Colonic mucosa (tissue), 4 donors: Measurements from ENCODE around the gene CALML3. TPM values are rescaled to one million over a fixed set of nuclear protein-coding genes. Genes with fewer than 3 reads are reported as not detected.

Source experiments
- DNase-seq: peaks from one replicate; pipeline ENCODE4 v3.0.0-alpha.2; 2020
- H3K27ac ChIP-seq: fragments of 200-600 bp; one replicate; pipeline ENCODE4 v1.8.0; 2021
- H3K27me3 ChIP-seq: fragments of 200-600 bp; one replicate; pipeline ENCODE4 v1.8.0; 2021
- H3K36me3 ChIP-seq: fragments of 200-600 bp; one replicate; pipeline ENCODE4 v1.8.0; 2021
- H3K4me1 ChIP-seq: fragments of 200-600 bp; one replicate; pipeline ENCODE4 v1.8.0; 2021; ENCODE audit warnings: mild to moderate bottlenecking
- H3K4me3 ChIP-seq: fragments of 200-600 bp; one replicate; pipeline ENCODE4 v1.8.0; 2021
- H3K9ac ChIP-seq, 2 donors: one replicate each; pipeline ENCODE4 v1.7.0; 2013; ENCODE audit warnings: control low read depth in 2 of 2, low read depth in 2 of 2, low read length in 2 of 2
- H3K9me3 ChIP-seq: fragments of 200-600 bp; one replicate; pipeline ENCODE4 v1.8.0; 2021
- intact Hi-C: fragments of 100-400 bp; cut with DNase I; formaldehyde crosslinking; loops from one replicate; pipeline ENCODE4 v1.14.1; 2022
- total RNA-seq, 2 donors: library from RNA; stranded (reverse); fragmentation: NEBNext Ultra II Directional in 1 of 2; extraction: Animal tissue kit (Norgen Biotek cat#: 25700) in 1 of 2; gene quantifications; one replicate each; pipeline ENCODE4 v1.2.1, GENCODE V29; 2021
- TF ChIP-seq, protein P1 (sequence below): fragments of 200-600 bp; IDR thresholded peaks from one replicate; pipeline ENCODE4 v1.8.0; 2022; ENCODE audit warnings: antibody characterized with exemption, mild to moderate bottlenecking
- donor health status: healthy.
- donor health status: DM: no; HTN: no; CAD: no.
- donor health status: DM: no; HTN: no; CAD: no.

The CALML3 gene
- total RNA-seq, 2 donors from 2014 or later, result 0.11 to 0.40 TPM

DNA sequence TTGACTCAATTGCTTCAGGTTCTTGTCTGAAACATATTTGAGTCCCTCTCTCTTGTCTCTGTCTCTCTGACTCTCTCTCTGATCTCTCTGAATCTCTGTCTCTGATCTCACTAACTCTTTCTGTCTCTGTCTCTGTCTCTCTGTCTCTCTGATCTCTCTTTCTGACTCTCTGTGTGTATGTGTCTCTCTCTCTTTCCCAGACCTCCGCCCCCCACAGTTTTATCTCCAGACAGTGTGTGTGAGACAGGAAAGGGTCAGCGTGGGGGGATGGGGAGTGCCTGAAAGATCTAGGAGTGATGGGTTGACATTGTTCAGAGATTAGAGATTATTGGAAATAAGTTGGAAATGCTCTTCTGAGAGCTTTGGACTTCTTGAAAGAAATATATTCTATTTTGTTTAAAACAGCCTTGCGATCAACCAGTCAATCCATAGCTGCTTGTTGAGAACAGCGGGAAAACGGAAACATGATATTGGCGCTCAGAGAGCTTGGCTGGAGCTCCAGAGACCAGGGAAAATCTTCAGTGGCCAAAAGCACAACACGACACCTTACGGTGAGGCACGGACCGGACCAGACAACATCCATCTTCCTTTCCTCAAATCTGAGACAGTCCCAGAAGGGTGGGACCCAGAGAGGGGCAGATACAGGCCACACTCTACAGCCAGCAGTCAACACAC is 35.5 kb downstream of the CALML3 start:
- no peak for DNase-seq
- Histone ChIP-seq H3K27me3 (no peaks in the 10 kb centered on the region), H3K36me3 (no peaks in the 10 kb centered on the region), H3K4me1 (no peaks in the 10 kb centered on the region), H3K4me3 (no peak overlapping the region), H3K9ac (no peak overlapping the region), H3K27ac (no peak overlapping the region), H3K9me3 (no peaks in the 10 kb centered on the region)
- intact Hi-C loops, result no loop called here
- TF ChIP-seq, protein P1, sequence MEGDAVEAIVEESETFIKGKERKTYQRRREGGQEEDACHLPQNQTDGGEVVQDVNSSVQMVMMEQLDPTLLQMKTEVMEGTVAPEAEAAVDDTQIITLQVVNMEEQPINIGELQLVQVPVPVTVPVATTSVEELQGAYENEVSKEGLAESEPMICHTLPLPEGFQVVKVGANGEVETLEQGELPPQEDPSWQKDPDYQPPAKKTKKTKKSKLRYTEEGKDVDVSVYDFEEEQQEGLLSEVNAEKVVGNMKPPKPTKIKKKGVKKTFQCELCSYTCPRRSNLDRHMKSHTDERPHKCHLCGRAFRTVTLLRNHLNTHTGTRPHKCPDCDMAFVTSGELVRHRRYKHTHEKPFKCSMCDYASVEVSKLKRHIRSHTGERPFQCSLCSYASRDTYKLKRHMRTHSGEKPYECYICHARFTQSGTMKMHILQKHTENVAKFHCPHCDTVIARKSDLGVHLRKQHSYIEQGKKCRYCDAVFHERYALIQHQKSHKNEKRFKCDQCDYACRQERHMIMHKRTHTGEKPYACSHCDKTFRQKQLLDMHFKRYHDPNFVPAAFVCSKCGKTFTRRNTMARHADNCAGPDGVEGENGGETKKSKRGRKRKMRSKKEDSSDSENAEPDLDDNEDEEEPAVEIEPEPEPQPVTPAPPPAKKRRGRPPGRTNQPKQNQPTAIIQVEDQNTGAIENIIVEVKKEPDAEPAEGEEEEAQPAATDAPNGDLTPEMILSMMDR, result no peak

DNA sequence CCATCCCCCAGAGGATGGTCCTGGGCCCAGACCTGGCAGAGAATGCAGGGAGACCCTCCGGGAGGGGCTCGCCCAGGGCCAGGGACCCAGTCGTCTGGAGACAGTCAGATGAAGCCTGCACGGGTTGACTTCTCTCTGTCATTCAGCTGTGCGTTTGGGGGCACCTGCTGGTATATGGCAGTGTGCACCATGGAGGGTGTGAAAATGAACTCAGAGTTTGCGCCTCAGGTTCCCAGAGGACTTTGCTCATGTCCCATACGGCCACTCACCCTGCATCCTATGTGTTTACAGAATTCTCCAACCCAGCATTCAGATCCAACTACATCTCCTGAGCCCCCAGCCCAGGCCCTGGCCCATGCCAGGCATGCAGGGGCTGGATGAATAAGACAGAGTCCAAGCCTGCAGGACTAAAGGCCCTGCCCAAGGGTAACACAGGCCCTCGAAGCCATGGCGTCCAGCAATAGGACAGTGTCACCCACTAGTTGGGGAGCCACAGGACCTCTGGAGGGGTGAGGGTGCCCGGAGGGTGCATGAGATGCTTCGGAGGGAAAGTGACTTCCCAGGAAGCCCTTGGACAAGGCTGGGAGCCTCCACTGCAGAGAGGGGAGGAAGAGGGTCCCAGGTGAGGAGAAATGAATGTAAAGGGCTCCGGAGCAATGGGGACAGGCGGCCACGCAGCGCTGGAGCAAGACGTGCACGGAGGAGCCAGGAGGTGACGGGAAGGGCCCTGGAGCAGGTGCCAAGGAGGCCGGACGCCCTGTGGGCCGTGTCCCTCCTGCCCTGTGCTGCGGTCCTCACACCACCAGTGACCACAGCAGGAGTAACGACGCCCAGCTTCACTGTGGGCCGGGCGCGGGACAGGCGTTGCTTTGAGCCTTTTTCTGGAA is 36.3 kb downstream of the CALML3 start:
- Histone ChIP-seq H3K9ac (no peak overlapping the region), H3K4me1 (no peaks in the 10 kb centered on the region), H3K4me3 (no peak overlapping the region), H3K27me3 (no peaks in the 10 kb centered on the region), H3K36me3 (no peaks in the 10 kb centered on the region), H3K9me3 (no peaks in the 10 kb centered on the region), H3K27ac (no peak overlapping the region)
- DNase-seq, result no peak
- intact Hi-C loops, result no loop called here
- TF ChIP-seq, protein P1, result no peak

GRCh38 chr10:5561704-5562645 is 37.2 kb downstream of the CALML3 start:
- H3K4me3 ChIP-seq, result no peak overlapping the region
- H3K9ac ChIP-seq, result no peak overlapping the region
- no peak for DNase-seq
- TF ChIP-seq, protein P1, result no peak
- H3K36me3 ChIP-seq, result no peaks in the 10 kb centered on the region
- H3K27ac ChIP-seq, result no peak overlapping the region
- no peaks in the 10 kb centered on the region for H3K4me1 ChIP-seq
- no peaks in the 10 kb centered on the region for H3K27me3 ChIP-seq
- no peaks in the 10 kb centered on the region for H3K9me3 ChIP-seq
- intact Hi-C loops, result no loop called here

DNA sequence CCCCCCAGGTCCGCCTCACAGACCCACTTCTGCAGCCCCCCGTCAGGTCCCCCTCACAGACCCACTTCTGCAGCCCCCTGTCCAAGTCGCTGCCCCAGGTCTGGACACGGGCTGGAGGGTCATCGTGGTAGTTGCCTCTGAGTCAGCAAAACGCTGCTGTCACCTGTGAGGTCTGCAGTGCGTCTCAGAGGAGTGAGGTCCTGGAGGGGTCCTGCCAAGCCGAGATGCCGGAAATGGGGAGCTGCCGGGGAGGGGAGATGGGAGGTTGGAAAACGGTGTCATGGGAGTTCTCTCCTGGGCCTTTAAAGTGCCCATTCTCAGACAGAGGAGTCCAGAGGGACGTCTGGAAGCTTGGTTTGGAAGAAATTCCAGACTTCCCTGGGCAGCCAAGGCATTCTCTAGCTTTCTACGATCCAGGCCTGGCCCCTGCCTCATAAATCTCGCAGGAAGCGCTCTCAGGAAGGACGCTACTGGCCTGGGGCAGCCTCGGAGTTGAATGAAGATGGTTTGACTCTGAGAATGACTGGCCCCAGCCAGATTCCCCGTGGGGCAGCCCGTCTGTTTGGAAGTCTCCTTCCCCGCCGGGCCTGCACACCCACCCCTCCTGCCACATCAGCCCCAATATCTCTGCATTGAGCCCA is 38.7 kb downstream of the CALML3 start:
- H3K27ac ChIP-seq, result no peak overlapping the region

More for the DNA sequence above, 38.7 kb downstream of the CALML3 start:
- Histone ChIP-seq H3K27me3 (no peaks in the 10 kb centered on the region), H3K4me3 (no peak overlapping the region), H3K36me3 (no peaks in the 10 kb centered on the region), H3K9me3 (no peaks in the 10 kb centered on the region), H3K9ac (no peak overlapping the region), H3K4me1 (no peaks in the 10 kb centered on the region)
- TF ChIP-seq, protein P1, result no peak
- no peak for DNase-seq
- intact Hi-C loops, result no loop called here
